GM10266 (cell line): ENCODE data around the gene RSPH1.

ENCODE experiments used
- DNase-seq: peaks from one replicate; pipeline ENCODE4 v3.0.0; 2012; ENCODE audit errors: extremely low spot score
- CTCF ChIP-seq: IDR thresholded peaks from 2 replicates; pipeline ENCODE4 v1.5.1; 2012; ENCODE audit warnings: mild to moderate bottlenecking, low read depth; ENCODE audit not compliant: control insufficient read depth, insufficient read depth; ENCODE audit errors: missing control alignments

RSPH1 gene

GRCh38 chr21:42536601-42537000, 40.6 kb upstream of the RSPH1 start:
- TF ChIP-seq CTCF = no peak
- DNase-seq = no peak

GRCh38 chr21:42535602-42536171, 39.7 kb upstream of the RSPH1 start:
- TF ChIP-seq CTCF = no peak
- DNase-seq = peak; percentile 76

- TF ChIP-seq CTCF = no peak
- peak; percentile 74 for DNase-seq
Observed at GRCh38 chr21:42534421-42535378, 38.7 kb upstream of the RSPH1 start.

GRCh38 chr21:42533963-42534355, 37.9 kb upstream of the RSPH1 start:
- no peak for TF ChIP-seq CTCF
- no peak for DNase-seq

GRCh38 chr21:42533306-42533962, 37.4 kb upstream of the RSPH1 start:
- DNase-seq = no peak
- TF ChIP-seq CTCF = no peak

GRCh38 chr21:42532466-42533181, 36.6 kb upstream of the RSPH1 start:
- DNase-seq = peak; percentile 47
- TF ChIP-seq CTCF = no peak
